ENCODE results near the gene IRF8.
"Not testable (repeated sequence)": the region's sequence is repeated elsewhere in the genome, so short reads cannot be mapped to it uniquely, and the experiment has no call there.

IRF8 gene

GRCh38 chr16:85868495-85868894 is 30.5 kb upstream of the IRF8 start:
- DNase-seq = no peak

- DNase-seq = no peak
Measured at GRCh38 chr16:85869206-85869605, 29.8 kb upstream of the IRF8 start.

GRCh38 chr16:85869785-85870558 is 29.0 kb upstream of the IRF8 start:
- no peak for DNase-seq

GRCh38 chr16:85871756-85872155 is 27.2 kb upstream of the IRF8 start:
- no peak for DNase-seq

- no peak for DNase-seq
Measured at GRCh38 chr16:85872734-85873133, 26.2 kb upstream of the IRF8 start.

GRCh38 chr16:85873153-85873552 is 25.8 kb upstream of the IRF8 start:
- DNase-seq = no peak

- not testable (repeated sequence) for DNase-seq
Measured at GRCh38 chr16:85874031-85874430, 24.9 kb upstream of the IRF8 start.

- no peak for DNase-seq
Measured at GRCh38 chr16:85878407-85878806, 20.6 kb upstream of the IRF8 start.

- no peak for DNase-seq
Measured at GRCh38 chr16:85878875-85879274, 20.1 kb upstream of the IRF8 start.

GRCh38 chr16:85879549-85879948 is 19.4 kb upstream of the IRF8 start:
- DNase-seq = no peak

GRCh38 chr16:85879975-85880831 is 18.8 kb upstream of the IRF8 start:
- no peak for DNase-seq

- no peak for DNase-seq
Measured at GRCh38 chr16:85880861-85881260, 18.1 kb upstream of the IRF8 start.

GRCh38 chr16:85881436-85881835 is 17.5 kb upstream of the IRF8 start:
- DNase-seq = no peak

- DNase-seq = no peak
Measured at GRCh38 chr16:85882181-85882810, 16.7 kb upstream of the IRF8 start.

- DNase-seq = no peak
Measured at GRCh38 chr16:85883813-85884212, 15.1 kb upstream of the IRF8 start.

- no peak for DNase-seq
Measured at GRCh38 chr16:85884808-85885463, 14.0 kb upstream of the IRF8 start.

- no peak for DNase-seq
Measured at GRCh38 chr16:85885537-85885936, 13.4 kb upstream of the IRF8 start.

- DNase-seq = no peak
Measured at GRCh38 chr16:85888405-85889331, 10.3 kb upstream of the IRF8 start.

- DNase-seq = peak; percentile 75
Measured at GRCh38 chr16:85891033-85891775, 7.8 kb upstream of the IRF8 start.

GRCh38 chr16:85891776-85892166 is 7.2 kb upstream of the IRF8 start:
- peak; percentile 75 for DNase-seq

- DNase-seq = no peak
Measured at GRCh38 chr16:85892760-85893159, 6.2 kb upstream of the IRF8 start.

Measured in NCI-H1105 treated with DMSO at 0.1 percent for 48 hours (cell line).